Measurements from ENCODE around the gene GNA14.
"Not testable (repeated sequence)": the region's sequence is repeated elsewhere in the genome, so short reads cannot be mapped to it uniquely, and the experiment has no call there.

GNA14 gene

DNA sequence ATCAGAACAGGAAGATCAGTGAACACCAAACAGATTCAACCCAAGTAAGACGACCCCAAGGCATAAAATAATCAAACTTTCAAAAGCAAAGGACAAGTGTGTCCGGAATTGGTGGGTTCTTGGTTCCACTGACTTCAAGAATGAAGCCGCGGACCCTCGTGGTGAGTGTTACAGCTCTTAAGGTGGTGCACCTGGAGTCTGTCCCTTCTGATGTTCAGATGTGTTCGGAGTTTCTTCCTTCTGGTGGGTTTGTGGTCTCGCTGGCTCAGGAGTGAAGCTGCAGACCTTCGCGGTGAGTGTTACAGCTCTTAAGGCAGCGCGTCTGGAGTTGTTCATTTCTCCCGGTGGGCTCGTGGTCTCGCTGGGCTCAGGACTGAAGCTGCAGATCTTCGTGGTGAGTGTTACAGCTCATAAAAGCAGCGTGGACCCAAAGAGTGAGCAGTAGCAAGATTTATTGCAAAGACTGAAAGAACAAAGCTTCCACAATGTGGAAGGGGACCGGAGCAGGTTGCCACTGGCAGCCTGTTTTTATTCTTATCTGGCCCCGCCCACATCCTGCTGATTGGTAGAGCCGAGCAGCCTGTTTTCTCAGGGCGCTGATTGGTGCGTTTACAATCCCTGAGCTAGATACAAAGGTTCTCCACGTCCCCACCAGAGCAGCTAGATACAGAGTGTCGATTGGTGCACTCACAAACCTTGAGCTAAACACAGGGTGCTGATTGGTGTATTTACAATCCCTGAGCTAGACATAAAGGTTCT, 158.5 kb downstream of the GNA14 start:
- DNase-seq (ENCODE audit: low read depth in 3 of 3): not testable (repeated sequence)

DNA sequence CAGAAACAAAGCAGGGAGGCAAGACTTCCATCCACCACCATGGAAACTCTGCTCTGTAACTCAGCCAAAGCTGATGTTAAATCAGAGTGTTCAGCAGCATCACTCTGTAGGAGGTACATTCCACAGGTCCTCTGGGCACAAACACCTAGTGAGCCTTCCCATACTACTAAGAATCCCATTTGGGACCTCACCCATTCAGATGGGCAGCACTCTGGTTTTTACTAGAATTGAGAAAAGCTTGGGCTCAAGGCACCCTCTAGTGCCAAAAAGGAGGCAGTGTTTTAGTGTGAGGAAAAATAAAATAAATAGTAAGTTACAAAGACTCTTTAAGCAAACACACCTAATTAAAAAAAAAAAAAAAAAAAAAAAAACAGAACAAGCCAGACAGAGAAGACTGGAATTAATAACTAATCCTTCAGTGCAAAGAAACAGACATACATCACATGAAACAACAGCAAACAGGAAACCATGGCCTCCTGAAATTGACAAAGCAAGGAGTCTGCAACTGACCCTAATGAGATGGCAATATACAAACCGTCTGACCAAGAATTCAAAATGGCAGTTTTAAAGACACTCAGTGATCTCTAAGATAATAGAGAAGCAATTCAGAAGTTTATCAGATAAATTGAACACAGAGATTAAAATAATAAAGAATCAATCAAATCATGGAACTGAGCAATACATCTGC, 159.5 kb downstream of the GNA14 start:
- DNase-seq (ENCODE audit: low read depth in 3 of 3): no peak

DNA sequence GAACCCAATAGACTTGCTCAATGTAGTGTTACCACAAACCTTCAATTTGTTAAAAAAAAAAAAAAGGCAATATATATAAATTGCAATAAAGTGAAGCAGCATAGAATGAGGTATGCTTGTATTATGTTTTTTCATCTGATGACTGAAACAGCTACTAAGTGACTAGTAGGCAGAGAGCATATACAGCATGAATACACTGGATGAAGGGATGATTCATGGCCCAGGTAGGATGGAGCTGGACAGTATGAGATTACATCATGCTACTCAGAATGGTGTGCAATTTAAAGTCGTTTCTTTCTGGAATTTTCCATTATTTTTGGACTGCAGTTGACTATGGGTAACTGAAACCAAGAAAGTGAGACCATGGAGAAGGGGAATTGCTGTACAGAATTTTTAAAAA, 161.2 kb downstream of the GNA14 start:
- no peak for DNase-seq (ENCODE audit: low read depth in 3 of 3)

DNA sequence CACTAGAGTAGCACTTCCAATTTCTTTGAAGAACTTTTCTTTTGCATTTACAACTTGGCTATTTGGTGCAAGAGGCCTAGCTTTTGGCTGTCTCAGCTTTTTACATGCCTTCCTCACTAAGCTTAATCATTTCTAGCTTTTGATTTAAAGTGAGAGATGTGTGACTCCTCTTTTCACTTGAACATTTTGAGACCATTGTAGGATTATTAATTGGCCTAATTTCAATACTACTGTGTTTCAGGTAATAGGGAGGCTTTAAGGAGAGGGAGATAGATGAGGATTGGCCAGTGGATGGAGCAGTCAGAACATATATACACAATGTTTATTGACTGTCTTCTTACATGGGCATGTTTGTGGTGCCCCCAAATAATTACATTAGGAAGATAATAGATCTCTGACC, 161.7 kb downstream of the GNA14 start:
- no peak for DNase-seq (ENCODE audit: low read depth in 3 of 3)

DNA sequence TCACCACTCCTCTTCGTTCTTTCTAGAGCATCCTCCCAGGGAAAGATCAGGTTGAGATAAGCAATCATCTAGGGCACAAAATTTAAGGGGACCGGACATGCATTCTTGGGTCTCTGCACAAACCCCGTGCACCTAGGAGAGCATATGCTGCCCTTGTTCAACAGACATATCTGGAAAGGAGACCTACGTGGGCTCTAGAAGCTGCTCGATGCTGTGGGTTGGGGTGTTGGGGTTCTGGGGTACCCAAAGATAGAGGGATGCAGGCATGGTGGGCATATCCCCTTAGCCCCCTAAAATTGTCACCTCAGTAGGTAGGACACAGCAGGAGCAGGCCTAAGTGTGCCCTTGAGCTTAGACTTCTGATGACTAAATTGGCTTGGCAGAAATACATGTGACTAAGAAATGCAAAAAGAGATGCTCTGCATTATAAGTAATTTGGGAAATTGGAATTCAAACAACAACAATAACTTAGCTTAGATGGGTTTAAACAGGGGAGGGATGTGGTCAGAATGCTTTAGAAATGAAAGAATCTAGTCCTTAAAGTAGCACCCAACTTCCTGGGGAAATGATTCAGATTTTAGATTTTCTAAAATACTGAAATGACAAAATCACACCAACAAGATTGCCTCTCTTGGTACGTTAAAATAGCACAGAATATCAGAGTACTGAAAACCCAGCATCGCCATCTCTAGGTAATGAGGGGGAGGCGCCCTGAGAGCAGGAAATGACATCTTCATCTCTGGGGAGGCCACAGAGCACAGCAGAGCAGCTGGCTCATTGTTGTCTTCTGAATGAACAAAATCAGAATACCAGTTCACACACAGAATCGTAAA, 172.3 kb downstream of the GNA14 start:
- peak in 2 of 3 donors; percentile 34 to 48 for DNase-seq (ENCODE audit: low read depth in 3 of 3)

DNA sequence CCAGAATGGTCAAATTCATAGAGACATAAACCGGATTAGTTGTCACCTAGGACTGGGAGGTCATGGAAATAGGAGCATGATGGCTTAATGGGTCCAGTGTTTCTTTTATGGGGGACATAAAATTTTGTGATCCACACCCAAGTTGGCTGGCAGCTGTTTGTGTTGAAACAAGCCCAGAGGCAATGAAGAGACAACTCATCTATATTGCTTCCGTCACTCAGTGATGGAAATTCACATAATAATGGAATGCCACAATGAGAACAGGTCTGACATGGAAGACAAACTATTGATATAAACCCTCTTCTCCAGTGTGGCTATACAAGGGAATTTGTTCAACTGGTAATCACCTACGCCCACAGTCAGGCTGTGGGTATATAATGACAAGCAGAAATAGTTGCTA, 173.2 kb downstream of the GNA14 start:
- no peak for DNase-seq (ENCODE audit: low read depth in 3 of 3)

DNA sequence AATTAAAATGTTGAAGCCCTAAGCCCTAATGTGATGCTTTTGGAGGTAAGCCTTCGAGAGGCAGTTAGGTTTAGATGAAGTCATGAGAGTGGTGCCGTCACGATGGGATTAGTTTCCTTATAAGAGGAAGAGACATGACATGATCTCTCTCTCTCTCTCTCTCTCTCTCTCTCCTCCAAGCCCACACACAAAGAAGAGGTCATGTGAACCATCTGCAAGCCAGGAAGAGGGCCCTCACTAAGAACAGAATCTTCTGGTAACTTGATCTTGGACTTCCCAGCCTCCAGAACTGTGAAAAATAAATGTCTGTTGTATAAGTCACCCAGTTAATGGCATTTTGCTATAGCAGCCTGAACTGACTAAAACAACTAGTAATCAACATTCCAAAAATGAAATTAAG, 175.5 kb downstream of the GNA14 start:
- no peak for DNase-seq (ENCODE audit: low read depth in 3 of 3)

DNA sequence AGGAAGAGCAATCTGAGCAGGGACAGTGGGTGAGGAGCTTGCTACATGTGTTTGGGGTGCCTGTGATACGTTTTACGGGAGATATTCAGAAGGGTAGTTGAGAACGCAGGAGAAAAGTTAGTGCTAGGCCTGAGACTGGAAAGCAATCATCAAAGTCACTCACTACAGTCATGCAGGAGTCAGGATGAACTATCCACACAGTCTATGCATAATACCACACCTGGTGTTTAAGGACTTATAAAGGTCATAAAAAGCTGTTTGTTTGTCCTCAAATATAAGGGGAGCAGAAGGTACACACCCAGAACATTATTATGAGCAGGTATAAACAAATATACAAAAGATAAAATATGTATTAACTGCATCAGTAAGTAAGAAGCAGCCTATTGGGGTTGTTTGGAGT, 176.6 kb downstream of the GNA14 start:
- no peak for DNase-seq (ENCODE audit: low read depth in 3 of 3)

DNA sequence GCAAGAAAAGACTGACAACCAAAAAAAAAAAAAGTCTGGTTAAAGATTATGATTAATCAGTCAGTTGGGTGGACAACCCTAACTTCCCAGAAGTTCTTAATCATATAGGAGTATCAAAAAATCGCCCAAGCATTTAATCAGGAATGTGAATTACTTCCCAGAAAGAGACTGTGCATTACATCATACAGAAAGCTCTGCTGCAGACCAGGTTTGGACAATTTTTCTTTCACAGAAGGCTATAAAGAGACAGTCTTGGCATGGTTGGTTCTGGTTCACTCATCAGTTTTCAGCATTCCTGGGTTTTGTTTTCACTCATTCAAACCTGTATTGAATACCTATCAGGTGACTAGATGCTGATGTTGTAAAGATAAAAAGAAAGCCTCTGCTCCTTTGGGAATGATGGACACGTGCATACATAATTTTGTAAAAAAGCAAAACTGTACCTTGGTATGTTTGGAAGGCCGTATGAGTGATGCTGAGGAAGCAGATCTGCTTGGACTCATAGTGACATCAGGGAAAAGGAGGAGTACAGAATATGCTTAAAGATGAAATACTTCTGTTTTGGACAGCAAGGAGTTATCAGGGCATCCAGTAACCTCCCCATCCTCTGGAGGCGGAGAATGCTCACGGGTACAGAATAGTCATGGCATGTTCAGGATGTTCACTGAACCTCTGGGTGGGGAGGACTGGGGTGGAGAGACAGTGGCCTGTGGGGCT, 178.4 kb downstream of the GNA14 start:
- no peak for DNase-seq (ENCODE audit: low read depth in 3 of 3)

DNA sequence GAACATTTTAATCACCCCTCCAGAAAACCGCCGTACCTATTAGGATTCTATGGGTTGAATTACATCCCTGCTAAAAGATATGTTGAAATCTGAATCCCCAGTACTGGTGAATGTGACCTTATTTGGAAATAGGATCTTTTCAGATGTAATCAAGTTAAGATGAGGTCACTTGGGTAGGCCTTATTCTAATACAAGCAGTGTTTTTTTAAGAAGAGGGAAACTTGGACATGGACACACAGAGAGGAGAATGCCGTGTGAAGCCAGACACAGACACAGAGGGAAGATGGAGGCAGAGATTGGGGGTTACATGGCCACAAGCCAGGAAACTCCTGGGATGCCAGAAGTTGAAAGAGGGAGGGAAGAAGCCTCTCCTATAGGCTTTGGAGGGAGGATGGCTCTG, 183.5 kb downstream of the GNA14 start:
- no peak for DNase-seq (ENCODE audit: low read depth in 3 of 3)

DNA sequence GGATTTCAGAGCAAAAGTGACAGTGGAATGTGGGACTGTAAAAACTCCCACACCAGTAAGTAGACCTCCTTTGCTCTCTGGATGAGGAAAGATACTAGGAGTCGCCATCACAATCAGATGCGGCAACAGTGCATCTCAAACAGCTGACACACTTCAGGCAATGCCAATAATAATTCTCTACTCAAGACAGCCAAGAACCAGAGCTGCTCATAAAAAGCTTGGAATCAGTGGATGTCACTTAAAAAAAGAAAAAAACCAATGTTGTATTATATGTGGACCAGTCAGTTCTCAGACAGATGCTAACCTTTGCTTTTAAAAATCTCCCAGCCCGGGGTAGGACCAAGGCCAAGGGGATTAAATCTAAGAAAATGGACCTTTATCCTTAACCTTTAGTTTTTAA, 185.0 kb downstream of the GNA14 start:
- DNase-seq (ENCODE audit: low read depth in 3 of 3): no peak

DNA sequence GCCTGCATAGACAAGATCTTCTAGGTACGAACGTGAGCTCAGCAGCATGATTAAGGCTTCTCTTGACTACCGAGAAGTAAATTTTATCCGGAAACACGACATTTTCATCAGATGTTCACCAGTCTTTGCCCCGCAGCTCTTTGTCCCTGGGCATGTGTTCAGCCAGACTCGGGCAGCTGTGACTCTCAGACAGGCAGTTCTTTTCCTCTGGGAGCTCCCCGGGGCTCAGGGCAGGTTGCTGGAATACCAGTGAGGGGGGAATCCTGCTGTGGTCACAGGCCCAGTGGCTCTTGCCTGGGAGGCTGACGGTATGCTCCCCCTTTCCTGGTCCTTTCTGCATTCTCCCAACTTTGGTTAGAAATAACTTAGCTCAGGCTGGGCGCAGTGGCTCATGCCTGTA, 186.1 kb downstream of the GNA14 start:
- no peak for DNase-seq (ENCODE audit: low read depth in 3 of 3)

DNA sequence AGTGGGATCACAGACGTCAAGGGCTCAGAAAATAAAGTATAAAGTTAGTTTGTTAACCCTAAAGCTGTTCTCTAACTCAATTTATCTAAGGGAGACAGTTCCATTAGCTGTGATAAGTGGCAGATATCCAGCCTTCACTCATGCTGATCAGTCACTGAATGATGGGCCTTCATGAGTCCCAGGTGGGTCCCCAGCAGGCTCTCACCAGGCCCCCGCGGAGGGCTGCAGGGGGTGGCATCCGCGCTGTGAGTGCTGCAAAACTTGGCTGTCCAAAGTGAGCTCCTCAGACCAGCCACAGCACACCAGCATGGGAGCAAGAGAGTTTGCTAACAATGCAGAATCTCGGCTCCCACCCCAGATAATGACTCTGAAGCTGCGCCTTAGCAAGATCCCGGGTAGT, 187.2 kb downstream of the GNA14 start:
- no peak for DNase-seq (ENCODE audit: low read depth in 3 of 3)

DNA sequence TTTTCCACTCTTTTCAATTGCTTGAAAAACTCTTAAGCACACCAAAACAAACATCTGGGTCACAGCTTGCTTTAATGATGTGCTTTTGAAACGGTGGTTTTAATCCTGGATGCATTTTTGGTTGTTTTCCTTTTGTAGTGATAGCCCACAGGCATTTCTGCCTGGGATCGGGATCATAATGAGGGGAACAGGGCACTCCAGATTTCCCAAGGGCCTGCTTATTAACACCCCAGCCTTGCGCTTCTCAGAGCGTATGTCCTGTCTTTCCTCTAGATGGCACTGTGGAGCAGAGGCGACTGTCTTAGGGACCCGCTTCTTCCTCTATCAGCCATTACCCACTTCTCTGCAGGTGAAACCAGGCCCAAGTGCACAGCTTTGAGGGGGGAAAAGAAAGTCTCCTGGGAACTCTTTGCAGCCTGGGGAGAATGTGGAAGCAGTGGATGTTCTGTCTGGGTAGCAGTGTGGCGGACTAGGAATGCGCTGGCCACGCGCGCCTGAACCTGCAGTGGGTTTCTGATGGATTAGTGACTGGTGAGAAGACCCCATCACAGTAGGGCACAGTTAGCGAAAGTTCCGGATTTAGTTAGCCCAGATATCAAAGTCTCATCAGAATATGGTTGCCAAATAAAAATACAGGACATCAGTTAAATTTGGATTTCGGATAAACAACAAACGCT, 190.1 kb downstream of the GNA14 start:
- peak; percentile 38 to 59 (median 39) for DNase-seq (ENCODE audit: low read depth in 3 of 3)

DNA sequence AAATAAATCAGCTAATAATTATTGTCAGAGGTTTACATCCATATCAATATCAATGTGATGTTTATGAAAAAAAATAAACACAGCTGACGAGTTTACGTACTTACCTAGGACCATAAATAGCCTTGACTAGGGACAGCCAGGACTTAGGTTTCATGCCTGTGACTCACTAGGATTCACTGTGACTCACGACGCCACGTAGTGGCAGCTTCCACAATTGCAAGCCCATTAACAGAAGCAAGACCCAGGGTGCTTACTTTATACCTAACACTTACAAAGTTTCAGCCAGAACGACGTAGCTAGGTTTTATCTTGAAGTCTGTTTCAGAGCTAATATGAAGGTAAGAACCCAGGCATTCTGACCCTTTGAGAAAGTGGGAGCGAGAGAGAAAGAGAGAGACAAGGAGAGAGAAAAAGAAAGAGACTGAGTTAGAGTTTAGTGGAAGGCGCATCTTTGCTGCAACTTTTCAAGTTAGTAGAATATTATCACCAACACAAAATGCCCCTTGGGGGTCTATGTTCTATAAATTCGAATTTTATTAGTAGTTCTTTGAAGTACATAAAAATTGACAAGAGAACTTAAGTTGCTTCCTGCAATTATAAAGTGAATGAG, 191.2 kb downstream of the GNA14 start:
- peak; percentile 68 to 72 (median 68) for DNase-seq (ENCODE audit: low read depth in 3 of 3)

DNA sequence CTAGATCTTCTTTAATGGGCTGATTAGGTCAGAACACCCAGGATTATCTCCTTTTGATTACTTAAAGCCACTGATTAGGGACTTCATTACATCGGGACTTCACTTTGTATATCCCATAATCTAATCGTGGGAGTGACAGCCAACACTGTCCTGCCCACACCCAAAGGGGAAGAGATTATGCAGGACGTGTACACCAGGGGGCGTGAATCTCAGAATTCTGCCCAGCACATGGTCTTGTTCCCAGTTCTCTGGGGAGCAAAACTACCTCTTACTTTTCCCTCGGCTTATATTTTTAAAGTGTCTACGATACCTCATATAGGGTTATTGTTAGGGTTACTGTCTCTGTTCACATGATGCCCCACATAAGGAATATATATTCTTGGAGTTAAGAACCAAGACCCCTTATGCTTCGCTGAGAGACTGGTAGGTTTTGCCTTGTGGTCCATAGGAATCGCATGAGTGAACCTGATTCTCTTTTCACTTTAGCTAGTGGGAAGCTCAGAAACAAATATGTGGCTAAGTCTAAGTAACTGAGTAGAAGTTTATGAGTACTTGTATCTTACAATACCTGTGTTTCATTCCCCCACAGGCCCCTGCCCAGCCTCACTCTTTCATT, 192.7 kb downstream of the GNA14 start:
- DNase-seq (ENCODE audit: low read depth in 3 of 3): peak in 1 of 3 donors; percentile 31

DNA sequence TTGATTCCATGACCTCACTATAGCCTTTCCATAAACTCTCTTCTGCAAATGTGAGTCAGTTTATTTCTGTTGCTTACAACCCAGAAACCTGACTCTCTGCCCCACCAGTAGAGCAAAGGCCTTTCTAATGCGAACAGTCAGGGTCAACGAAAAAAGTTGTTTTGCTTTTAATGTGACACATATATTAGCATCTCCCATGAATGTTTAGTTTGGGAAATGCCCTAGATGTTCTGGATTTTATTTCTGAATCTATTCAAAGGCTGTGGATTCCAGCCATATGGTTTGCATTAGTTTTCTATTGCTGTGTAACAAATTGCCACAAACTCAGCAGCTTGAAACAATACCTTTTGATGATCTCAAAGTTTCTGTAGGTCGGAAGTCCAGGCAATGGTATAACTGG, 193.5 kb downstream of the GNA14 start:
- no peak for DNase-seq (ENCODE audit: low read depth in 3 of 3)

DNA sequence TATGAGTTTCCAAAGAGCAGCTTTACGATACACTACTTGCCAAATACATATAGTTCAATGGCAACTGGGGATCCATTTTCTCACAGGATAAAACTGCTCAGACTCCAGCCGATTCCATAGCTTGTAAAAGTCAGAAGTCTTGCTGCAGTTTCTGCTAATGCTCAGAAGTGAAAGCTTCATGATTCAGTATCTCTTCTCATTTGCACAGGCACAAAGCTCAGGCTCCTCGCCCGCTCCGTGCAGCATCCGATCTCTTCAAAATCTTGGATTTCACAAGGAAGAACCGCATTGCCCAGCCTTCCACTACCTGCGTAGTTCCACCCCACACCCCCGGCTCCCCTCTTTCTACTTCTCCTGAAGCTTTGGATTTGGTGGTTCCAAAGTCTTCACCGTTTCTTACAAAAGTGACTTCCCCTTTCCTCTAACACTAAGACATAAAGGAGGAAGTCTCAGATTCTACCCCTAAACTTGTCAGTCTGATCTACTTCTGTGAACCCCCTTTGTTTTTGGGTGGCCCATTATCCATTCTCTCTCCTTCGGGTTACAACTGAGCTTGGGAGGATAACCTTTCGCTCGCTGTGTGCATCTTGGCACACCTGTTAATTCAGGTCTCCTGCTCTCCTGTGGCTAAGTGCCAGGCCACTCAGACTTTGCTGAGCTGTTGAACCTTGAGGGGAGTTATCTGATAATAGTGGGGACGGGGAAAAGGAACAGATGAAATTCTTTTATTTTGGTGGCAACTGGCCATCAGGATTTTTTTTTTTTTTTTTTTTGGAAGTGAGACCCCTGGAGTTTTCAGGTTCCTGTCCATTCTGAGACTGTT, 194.1 kb downstream of the GNA14 start:
- DNase-seq (ENCODE audit: low read depth in 3 of 3): no peak

DNA sequence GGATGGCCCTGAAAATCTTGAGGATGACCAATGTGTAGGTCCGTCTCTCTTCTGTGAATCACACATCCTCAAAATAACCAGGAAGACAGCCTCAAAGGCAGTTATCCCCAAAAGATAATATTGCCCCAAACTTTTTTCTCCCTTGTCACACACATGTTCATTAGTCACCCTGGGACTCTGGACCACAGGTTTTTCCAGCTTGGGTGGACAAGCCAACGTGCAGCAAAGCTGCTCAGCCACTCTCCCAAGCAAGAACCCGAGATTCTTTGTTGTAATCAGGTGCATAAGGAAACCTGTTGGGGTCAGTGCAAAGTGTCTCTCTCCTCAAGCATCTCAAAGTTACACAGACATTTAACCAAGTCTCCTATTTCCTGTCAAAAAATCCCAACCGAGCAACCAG, 196.6 kb downstream of the GNA14 start:
- DNase-seq (ENCODE audit: low read depth in 3 of 3): no peak

DNA sequence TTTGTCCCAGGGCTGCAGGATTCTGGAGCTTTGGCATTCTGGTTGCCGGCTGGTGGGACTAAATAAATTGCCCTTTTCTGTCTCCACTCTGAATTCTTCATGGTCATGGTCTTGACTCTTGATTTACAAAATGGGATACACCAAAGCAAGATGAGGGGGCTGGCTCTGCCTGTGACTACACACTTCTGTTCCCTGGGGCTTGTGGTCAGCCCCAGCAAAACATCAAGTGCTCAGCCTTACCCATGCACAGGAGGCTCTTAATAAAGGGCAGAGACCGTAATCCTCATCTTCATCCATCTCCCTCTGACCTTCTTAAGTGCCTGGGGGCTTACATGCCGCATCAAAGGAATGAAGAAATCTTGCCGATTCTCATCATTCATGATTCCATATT, 198.0 kb downstream of the GNA14 start:
- no peak for DNase-seq (ENCODE audit: low read depth in 3 of 3)

All from stimulated activated CD4-positive, alpha-beta T cell treated with anti-CD3 and anti-CD28 coated beads, TNF-alpha, amount 100 ng/mL, for 48 hours (primary cell).